SK-N-SH (cell line): ENCODE results near the gene NEK3.

Experiments used
- CTCF ChIP-seq: fragments of 200-600 bp; sonication (generic); IDR thresholded peaks from 2 replicates; pipeline ENCODE4 v1.6.1; 2017; ENCODE audit warnings: antibody characterized with exemption, mild to moderate bottlenecking, moderate library complexity
- EP300 ChIP-seq, 2 experiments: IDR thresholded peaks; 2 replicates each; pipeline versions ENCODE4 v1.4.0 to v1.6.1; 2012; ENCODE audit warnings: borderline replicate concordance in 1 of 2, low read depth in 1 of 2, low read length in 1 of 2
- POLR2AphosphoS5 ChIP-seq: IDR thresholded peaks from 2 replicates; pipeline ENCODE4 v1.6.1; 2012; ENCODE audit warnings: low read depth, low read length

GRCh38 chr13:52130641-52131040 lies 28.8 kb downstream of the NEK3 start:
- TF ChIP-seq CTCF (no peak), EP300 (IDR thresholded peaks at IDR 0.05; ENCODE audit: borderline replicate concordance in 1 of 2, low read depth in 1 of 2, low read length in 1 of 2) (no peak), POLR2AphosphoS5 (no peak)
